Measurements from ENCODE around the gene KCNG2. TPM values are rescaled to one million over a fixed set of nuclear protein-coding genes. Genes with fewer than 3 reads are reported as not detected.

KCNG2 gene
- total RNA-seq, 1 donor from 2014 or later: not detected

GRCh38 chr18:79765491-79766245, 32.1 kb upstream of the KCNG2 start:
- DNase-seq (ENCODE audit: low spot score in 2 of 2, unreplicated experiment in 2 of 2): no peak
- no peak overlapping the region for H3K4me3 Mint-ChIP-seq
- peaks cover 19% of the 10 kb centered on the region for H3K27me3 Mint-ChIP-seq (ENCODE audit: low read depth)
- no peak overlapping the region for H3K27ac Mint-ChIP-seq
- no peaks in the 10 kb centered on the region for H3K36me3 Mint-ChIP-seq
- peaks cover 2% of the 10 kb centered on the region for H3K4me1 Mint-ChIP-seq
- peaks cover 34% of the 10 kb centered on the region for H3K9me3 Mint-ChIP-seq
- no peak for TF ChIP-seq CTCF (IDR thresholded peaks at IDR 0.05; ENCODE audit: unreplicated experiment)

GRCh38 chr18:79766308-79766707, 31.4 kb upstream of the KCNG2 start:
- H3K27me3 Mint-ChIP-seq (ENCODE audit: low read depth): peaks cover 19% of the 10 kb centered on the region
- DNase-seq (ENCODE audit: low spot score in 2 of 2, unreplicated experiment in 2 of 2): no peak
- no peak overlapping the region for H3K27ac Mint-ChIP-seq
- H3K9me3 Mint-ChIP-seq: peaks cover 30% of the 10 kb centered on the region
- no peaks in the 10 kb centered on the region for H3K36me3 Mint-ChIP-seq
- no peaks in the 10 kb centered on the region for H3K4me1 Mint-ChIP-seq
- H3K4me3 Mint-ChIP-seq: no peak overlapping the region
- no peak for TF ChIP-seq CTCF (IDR thresholded peaks at IDR 0.05; ENCODE audit: unreplicated experiment)

GRCh38 chr18:79768745-79769144, 29.0 kb upstream of the KCNG2 start:
- Mint-ChIP-seq H3K9me3 (peaks cover 16% of the 10 kb centered on the region), H3K4me3 (no peak overlapping the region), H3K27me3 (ENCODE audit: low read depth) (peaks cover 34% of the 10 kb centered on the region), H3K36me3 (no peaks in the 10 kb centered on the region), H3K4me1 (no peaks in the 10 kb centered on the region), H3K27ac (no peak overlapping the region)
- no peak for DNase-seq (ENCODE audit: low spot score in 2 of 2, unreplicated experiment in 2 of 2)
- no peak for TF ChIP-seq CTCF (IDR thresholded peaks at IDR 0.05; ENCODE audit: unreplicated experiment)

- Mint-ChIP-seq H3K36me3 (no peaks in the 10 kb centered on the region), H3K4me3 (no peak overlapping the region)
- peak in 1 of 2 experiments; percentile 34 for DNase-seq (ENCODE audit: low spot score in 2 of 2, unreplicated experiment in 2 of 2)
These were observed 27.8 kb upstream of the KCNG2 start for GRCh38 chr18:79769698-79770500.

GRCh38 chr18:79770501-79770815, 27.3 kb upstream of the KCNG2 start:
- Mint-ChIP-seq H3K9me3 (peaks cover 15% of the 10 kb centered on the region), H3K4me1 (no peaks in the 10 kb centered on the region), H3K27me3 (ENCODE audit: low read depth) (peaks cover 45% of the 10 kb centered on the region), H3K27ac (no peak overlapping the region), H3K36me3 (no peaks in the 10 kb centered on the region), H3K4me3 (no peak overlapping the region)
- no peak for TF ChIP-seq CTCF (IDR thresholded peaks at IDR 0.05; ENCODE audit: unreplicated experiment)
- DNase-seq (ENCODE audit: low spot score in 2 of 2, unreplicated experiment in 2 of 2): no peak

More at GRCh38 chr18:79769698-79770500, 27.8 kb upstream of the KCNG2 start:
- Mint-ChIP-seq H3K27me3 (ENCODE audit: low read depth) (peaks cover 41% of the 10 kb centered on the region), H3K27ac (no peak overlapping the region), H3K9me3 (peaks cover 15% of the 10 kb centered on the region), H3K4me1 (no peaks in the 10 kb centered on the region)
- no peak for TF ChIP-seq CTCF (IDR thresholded peaks at IDR 0.05; ENCODE audit: unreplicated experiment)

Data from mesothelial cell of epicardium (in vitro differentiated cells).